Measurements from ENCODE around the gene SLC6A6.

SLC6A6 gene

GRCh38 chr3:14491396-14492190 lies 89.2 kb downstream of the SLC6A6 start:
- no peak for DNase-seq

- DNase-seq = no peak
Measured at GRCh38 chr3:14492948-14493881, 90.8 kb downstream of the SLC6A6 start.

GRCh38 chr3:14494279-14494972 lies 92.0 kb downstream of the SLC6A6 start:
- DNase-seq = no peak

- no peak for DNase-seq
Measured at GRCh38 chr3:14494973-14495300, 92.5 kb downstream of the SLC6A6 start.

- no peak for DNase-seq
Measured at GRCh38 chr3:14496351-14496750, 93.9 kb downstream of the SLC6A6 start.

GRCh38 chr3:14497321-14497720 lies 94.9 kb downstream of the SLC6A6 start:
- DNase-seq = no peak

GRCh38 chr3:14502472-14502871 lies 100.1 kb downstream of the SLC6A6 start:
- DNase-seq = no peak

- DNase-seq = no peak
Measured at GRCh38 chr3:14503033-14503705, 100.8 kb downstream of the SLC6A6 start.

- no peak for DNase-seq
Measured at GRCh38 chr3:14503706-14504065, 101.3 kb downstream of the SLC6A6 start.

- DNase-seq = no peak
Measured at GRCh38 chr3:14505001-14505802, 102.8 kb downstream of the SLC6A6 start.

- DNase-seq = no peak
Measured at GRCh38 chr3:14505803-14506500, 103.5 kb downstream of the SLC6A6 start.

GRCh38 chr3:14506626-14507304 lies 104.4 kb downstream of the SLC6A6 start:
- no peak for DNase-seq

- no peak for DNase-seq
Measured at GRCh38 chr3:14507305-14507741, 104.9 kb downstream of the SLC6A6 start.

GRCh38 chr3:14507757-14508504 lies 105.5 kb downstream of the SLC6A6 start:
- no peak for DNase-seq

GRCh38 chr3:14508505-14508819 lies 106.1 kb downstream of the SLC6A6 start:
- DNase-seq = no peak

- peak; percentile 38 for DNase-seq
Measured at GRCh38 chr3:14508966-14509795, 106.8 kb downstream of the SLC6A6 start.

GRCh38 chr3:14509796-14510100 lies 107.3 kb downstream of the SLC6A6 start:
- DNase-seq = no peak

- DNase-seq = no peak
Measured at GRCh38 chr3:14510838-14511622, 108.6 kb downstream of the SLC6A6 start.
